Measurements from ENCODE around the gene AGBL4. TPM values are rescaled to one million over a fixed set of nuclear protein-coding genes. Genes with fewer than 3 reads are reported as not detected.

Gene AGBL4
- total and polyA plus RNA-seq, 9 of the 15 experiments (the other 6 are each of a cell fraction or from before 2014, with no cell fraction given): 0.11 TPM; not detected in 7

- TF ChIP-seq, protein P1, sequence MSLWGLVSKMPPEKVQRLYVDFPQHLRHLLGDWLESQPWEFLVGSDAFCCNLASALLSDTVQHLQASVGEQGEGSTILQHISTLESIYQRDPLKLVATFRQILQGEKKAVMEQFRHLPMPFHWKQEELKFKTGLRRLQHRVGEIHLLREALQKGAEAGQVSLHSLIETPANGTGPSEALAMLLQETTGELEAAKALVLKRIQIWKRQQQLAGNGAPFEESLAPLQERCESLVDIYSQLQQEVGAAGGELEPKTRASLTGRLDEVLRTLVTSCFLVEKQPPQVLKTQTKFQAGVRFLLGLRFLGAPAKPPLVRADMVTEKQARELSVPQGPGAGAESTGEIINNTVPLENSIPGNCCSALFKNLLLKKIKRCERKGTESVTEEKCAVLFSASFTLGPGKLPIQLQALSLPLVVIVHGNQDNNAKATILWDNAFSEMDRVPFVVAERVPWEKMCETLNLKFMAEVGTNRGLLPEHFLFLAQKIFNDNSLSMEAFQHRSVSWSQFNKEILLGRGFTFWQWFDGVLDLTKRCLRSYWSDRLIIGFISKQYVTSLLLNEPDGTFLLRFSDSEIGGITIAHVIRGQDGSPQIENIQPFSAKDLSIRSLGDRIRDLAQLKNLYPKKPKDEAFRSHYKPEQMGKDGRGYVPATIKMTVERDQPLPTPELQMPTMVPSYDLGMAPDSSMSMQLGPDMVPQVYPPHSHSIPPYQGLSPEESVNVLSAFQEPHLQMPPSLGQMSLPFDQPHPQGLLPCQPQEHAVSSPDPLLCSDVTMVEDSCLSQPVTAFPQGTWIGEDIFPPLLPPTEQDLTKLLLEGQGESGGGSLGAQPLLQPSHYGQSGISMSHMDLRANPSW (CRISPR knock-in tag; IDR thresholded peaks at IDR 0.05): no peak
- TF ChIP-seq SLC30A9 (CRISPR knock-in tag; IDR thresholded peaks at IDR 0.05) (no peak), ZNF436 (CRISPR knock-in tag; IDR thresholded peaks at IDR 0.05) (no peak), TCFL5 (CRISPR knock-in tag; conservative IDR thresholded peaks at IDR 0.05) (no peak), MCM2 (IDR thresholded peaks at IDR 0.05; ENCODE audit: low read depth) (no peak), MAFF (IDR thresholded peaks at IDR 0.05; ENCODE audit: low read length) (no peak), BRD9 (IDR thresholded peaks at IDR 0.05; ENCODE audit: low read depth, partially characterized antibody) (no peak)
- TF ChIP-seq, protein P2, sequence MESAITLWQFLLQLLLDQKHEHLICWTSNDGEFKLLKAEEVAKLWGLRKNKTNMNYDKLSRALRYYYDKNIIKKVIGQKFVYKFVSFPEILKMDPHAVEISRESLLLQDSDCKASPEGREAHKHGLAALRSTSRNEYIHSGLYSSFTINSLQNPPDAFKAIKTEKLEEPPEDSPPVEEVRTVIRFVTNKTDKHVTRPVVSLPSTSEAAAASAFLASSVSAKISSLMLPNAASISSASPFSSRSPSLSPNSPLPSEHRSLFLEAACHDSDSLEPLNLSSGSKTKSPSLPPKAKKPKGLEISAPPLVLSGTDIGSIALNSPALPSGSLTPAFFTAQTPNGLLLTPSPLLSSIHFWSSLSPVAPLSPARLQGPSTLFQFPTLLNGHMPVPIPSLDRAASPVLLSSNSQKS (CRISPR knock-in tag; IDR thresholded peaks at IDR 0.05): no peak
Observed at GRCh38 chr1:49337251-49337650, 686.5 kb downstream of the AGBL4 start (continued).

DNA sequence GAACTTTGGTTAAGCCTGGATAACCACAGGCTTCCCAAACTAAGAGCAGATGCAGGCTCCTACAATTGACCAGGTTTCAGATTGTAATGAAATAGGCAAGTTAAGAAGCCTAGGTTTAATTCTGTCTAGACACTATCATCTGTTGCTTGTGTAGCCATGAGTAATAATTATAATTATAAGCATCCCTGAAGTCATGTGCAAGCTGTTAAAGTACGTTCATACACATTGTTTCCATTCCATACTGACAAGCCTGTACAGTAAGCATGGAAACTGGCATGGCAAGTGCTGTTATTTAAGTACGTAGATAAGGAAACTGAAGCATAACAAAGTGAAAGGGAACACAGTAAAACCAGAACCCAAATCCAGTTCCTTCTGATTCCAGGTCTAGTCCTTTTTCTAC lies 689.8 kb downstream of the AGBL4 start:
- Histone ChIP-seq H3K27me3 (ENCODE audit: control insufficient read depth in 2 of 2, insufficient read depth in 2 of 2, low read length in 2 of 2) (no peaks in the 10 kb centered on the region), H3K36me3 (ENCODE audit: control insufficient read depth, insufficient read depth, low read length) (no peaks in the 10 kb centered on the region), H3K9ac (ENCODE audit: insufficient read depth in 1 of 2, low read depth in 2 of 2, low read length in 2 of 2) (no peak overlapping the region), H3K4me2 (ENCODE audit: insufficient read depth, low read length) (no peak overlapping the region), H3K79me2 (ENCODE audit: control insufficient read depth, insufficient read depth, low read length) (no peaks in the 10 kb centered on the region), H3K4me1 (replicated peaks in 1 of 2; ENCODE audit: control insufficient read depth in 2 of 2, insufficient read depth in 2 of 2, low read length in 2 of 2) (no peaks in the 10 kb centered on the region), H3K9me1 (ENCODE audit: control insufficient read depth, insufficient read depth, low read length) (no peaks in the 10 kb centered on the region), H3K27ac (ENCODE audit: extremely low read depth, low read depth, low read length) (no peak overlapping the region), H3K9me3 (replicated peaks; ENCODE audit: control insufficient read depth, insufficient read depth, low read depth, low read length) (no peaks in the 10 kb centered on the region), H4K20me1 (replicated peaks; ENCODE audit: control insufficient read depth, insufficient read depth, low read length) (no peaks in the 10 kb centered on the region), H2AFZ (ENCODE audit: low read depth, low read length) (no peak overlapping the region), H3K4me3 (no peak overlapping the region)
- intact Hi-C loops (cut with micrococcal nuclease) (no loop called here), in situ Hi-C loops (cut with MboI) (no loop called here)
- BruUV-seq (replicated peaks): no TSS peak
- DNase-seq (ENCODE audit: extremely low read depth in 1 of 4, low spot score in 3 of 4) (no peak), ATAC-seq (no peak), FAIRE-seq (no peak)
- ChIA-PET CTCF (ENCODE audit: low intra/inter-chr PET ratio) (interaction anchor here (0.6 kb wide), 1 partner anchor 28 kb away, joined by 3 read pairs; no protein-coding TSS in a partner anchor), POLR2A (no interaction called here)
- 0% methylated on average over 2 of the region's 2 CpGs for WGBS (ENCODE audit: insufficient coverage, low coverage, missing lambda C conversion rate)
- TF ChIP-seq, protein P3, sequence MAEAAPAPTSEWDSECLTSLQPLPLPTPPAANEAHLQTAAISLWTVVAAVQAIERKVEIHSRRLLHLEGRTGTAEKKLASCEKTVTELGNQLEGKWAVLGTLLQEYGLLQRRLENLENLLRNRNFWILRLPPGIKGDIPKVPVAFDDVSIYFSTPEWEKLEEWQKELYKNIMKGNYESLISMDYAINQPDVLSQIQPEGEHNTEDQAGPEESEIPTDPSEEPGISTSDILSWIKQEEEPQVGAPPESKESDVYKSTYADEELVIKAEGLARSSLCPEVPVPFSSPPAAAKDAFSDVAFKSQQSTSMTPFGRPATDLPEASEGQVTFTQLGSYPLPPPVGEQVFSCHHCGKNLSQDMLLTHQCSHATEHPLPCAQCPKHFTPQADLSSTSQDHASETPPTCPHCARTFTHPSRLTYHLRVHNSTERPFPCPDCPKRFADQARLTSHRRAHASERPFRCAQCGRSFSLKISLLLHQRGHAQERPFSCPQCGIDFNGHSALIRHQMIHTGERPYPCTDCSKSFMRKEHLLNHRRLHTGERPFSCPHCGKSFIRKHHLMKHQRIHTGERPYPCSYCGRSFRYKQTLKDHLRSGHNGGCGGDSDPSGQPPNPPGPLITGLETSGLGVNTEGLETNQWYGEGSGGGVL (CRISPR knock-in tag; IDR thresholded peaks at IDR 0.05): no peak
- TF ChIP-seq CHD1 (IDR thresholded peaks at IDR 0.05; ENCODE audit: low read length): no peak
- no peak for TF ChIP-seq ID3 (CRISPR knock-in tag; IDR thresholded peaks at IDR 0.05)
- TF ChIP-seq ID3 (tag; IDR thresholded peaks at IDR 0.05): no peak
- TF ChIP-seq ZNF586 (CRISPR knock-in tag; conservative IDR thresholded peaks at IDR 0.05): no peak
- no peak for TF ChIP-seq ZNF699 (CRISPR knock-in tag; IDR thresholded peaks at IDR 0.05; ENCODE audit: insufficient replicate concordance)
- no peak for TF ChIP-seq BCL6 (CRISPR knock-in tag; IDR thresholded peaks at IDR 0.05)
- TF ChIP-seq SIX5 (IDR thresholded peaks at IDR 0.05; ENCODE audit: borderline replicate concordance in 1 of 2, insufficient read depth in 1 of 2, low read depth in 1 of 2, low read length in 2 of 2): no peak
- TF ChIP-seq ZNF165 (CRISPR knock-in tag; IDR thresholded peaks at IDR 0.05; ENCODE audit: borderline replicate concordance): no peak
